Breast epithelium (tissue), 3 donors: ENCODE data around the gene P2RY13.

Experiments used
- CTCF ChIP-seq, 3 donors: fragments of 450-650 bp; IDR thresholded peaks; one replicate each; pipeline ENCODE4 v1.5.1; 2016 to 2017; ENCODE audit warnings: antibody characterized with exemption in 3 of 3, mild to moderate bottlenecking in 3 of 3, moderate library complexity in 3 of 3
- POLR2A ChIP-seq: fragments of 450-650 bp; IDR thresholded peaks from one replicate; pipeline ENCODE4 v1.6.1; 2016; ENCODE audit warnings: antibody characterized with exemption, mild to moderate bottlenecking, moderate library complexity

GRCh38 chr3:151321526-151321925 lies 7.8 kb downstream of the P2RY13 start:
- no peak for TF ChIP-seq CTCF (IDR thresholded peaks at IDR 0.05)
- TF ChIP-seq POLR2A, result no peak
